AG10803 (cell line): ENCODE data around the gene KCNN1.
A peak's percentile ranks its signal among the peaks of the same experiment; 100 is the strongest.

ENCODE experiments used
- DNase-seq: peaks from one replicate; pipeline ENCODE4 v3.0.0; 2010; ENCODE audit warnings: low read depth
- H3K4me3 ChIP-seq: 2 replicates; pipeline ENCODE4 v1.5.1; 2011; ENCODE audit warnings: mild to moderate bottlenecking, low read length, control low read depth
- CTCF ChIP-seq: conservative IDR thresholded peaks from 2 replicates; pipeline ENCODE4 v1.5.1; 2011; ENCODE audit warnings: mild to moderate bottlenecking, low read length, control low read depth, inconsistent platforms

The KCNN1 gene

GRCh38 chr19:17932485-17933338 is 34.2 kb upstream of the KCNN1 start, which contains the start of gene CCDC124:
CCDC124 (plus strand) TSS chr19:17933015; CDS start chr19:17936421, 3,406 bp downstream.
- TF ChIP-seq CTCF = peak; percentile 87
- H3K4me3 ChIP-seq = peak within 1 kb of the TSS; percentile 91
- DNase-seq = peak; percentile 90

- TF ChIP-seq CTCF = no peak
- peak; percentile 40 for DNase-seq
- H3K4me3 ChIP-seq = peak overlapping the region; percentile 91
Measured at GRCh38 chr19:17933414-17934129, 33.3 kb upstream of the KCNN1 start.

- DNase-seq = no peak
- H3K4me3 ChIP-seq = no peak overlapping the region
- TF ChIP-seq CTCF = no peak
Measured at GRCh38 chr19:17936379-17936778, 30.5 kb upstream of the KCNN1 start.

- no peak for TF ChIP-seq CTCF
- DNase-seq = no peak
- no peak overlapping the region for H3K4me3 ChIP-seq
Measured at GRCh38 chr19:17937371-17937900, 29.5 kb upstream of the KCNN1 start.

GRCh38 chr19:17938092-17938845 is 28.6 kb upstream of the KCNN1 start:
- no peak overlapping the region for H3K4me3 ChIP-seq
- TF ChIP-seq CTCF = peak; percentile 95
- peak; percentile 81 for DNase-seq

- no peak for DNase-seq
- no peak for TF ChIP-seq CTCF
- no peak overlapping the region for H3K4me3 ChIP-seq
Measured at GRCh38 chr19:17942181-17942580, 24.7 kb upstream of the KCNN1 start.
